Activated CD8-positive, alpha-beta T cell treated with anti-CD3 and anti-CD28 coated beads, Interleukin-2, amount 10 ng/mL, durations not matched to agents 7 days and 5 days (primary cell): ENCODE results near the gene PAX2. TPM values are rescaled to one million over a fixed set of nuclear protein-coding genes. Genes with fewer than 3 reads are reported as not detected.

ENCODE experiments used
- ATAC-seq: fragments of 150-1000 bp; cut with Tn5 transposase; one replicate; pipeline ENCODE4 v1.10.0; 2021; ENCODE audit warnings: moderate library complexity
- CTCF ChIA-PET: fragments of 350-600 bp; sonication (Branson Sonifier 250); formaldehyde crosslinking; loops from one replicate; lab custom pipeline; 2021; ENCODE audit warnings: antibody characterized with exemption; lab: Charles Lee
- POLR2A ChIA-PET: fragments of 350-600 bp; sonication (Branson Sonifier 250); formaldehyde crosslinking; loops from one replicate; lab custom pipeline; 2021; ENCODE audit warnings: antibody characterized with exemption; lab: Charles Lee
- DNase-seq: peaks from one replicate; pipeline ENCODE4 v3.0.0-alpha.2; 2020
- H3K27ac Mint-ChIP-seq: one replicate; pipeline ENCODE4 v1.8.0; 2021; ENCODE audit warnings: mild to moderate bottlenecking, mixed read lengths
- H3K27me3 Mint-ChIP-seq: one replicate; pipeline ENCODE4 v1.8.0; 2021; ENCODE audit warnings: low read depth, mixed read lengths
- H3K36me3 Mint-ChIP-seq: one replicate; pipeline ENCODE4 v1.8.0; 2021; ENCODE audit warnings: low read depth, mixed read lengths
- H3K4me1 Mint-ChIP-seq: one replicate; pipeline ENCODE4 v1.8.0; 2021; ENCODE audit warnings: low read depth, mixed read lengths
- H3K4me3 Mint-ChIP-seq: one replicate; pipeline ENCODE4 v1.8.0; 2021; ENCODE audit warnings: mild to moderate bottlenecking, mixed read lengths
- H3K9me3 Mint-ChIP-seq: one replicate; pipeline ENCODE4 v1.8.0; 2022; ENCODE audit warnings: mixed read lengths; ENCODE audit not compliant: insufficient read depth
- total RNA-seq, 2 experiments: library from RNA; stranded (reverse); gene quantifications; one replicate each; pipeline ENCODE4 v1.2.3, GENCODE V29; 2021

The PAX2 gene
- total RNA-seq, 2 experiments from 2014 or later, result not detected

GRCh38 chr10:100774223-100774622 lies 28.8 kb downstream of the PAX2 start:
- Mint-ChIP-seq H3K9me3 (no peaks in the 10 kb centered on the region), H3K4me3 (no peak overlapping the region), H3K27me3 (peaks cover 26% of the 10 kb centered on the region), H3K27ac (no peak overlapping the region), H3K4me1 (no peaks in the 10 kb centered on the region), H3K36me3 (no peaks in the 10 kb centered on the region)
- ChIA-PET POLR2A (no interaction called here), CTCF (no interaction called here)
- DNase-seq (no peak), ATAC-seq (no peak)

GRCh38 chr10:100774876-100775275 lies 29.5 kb downstream of the PAX2 start:
- Mint-ChIP-seq H3K27me3 (peaks cover 26% of the 10 kb centered on the region), H3K4me3 (no peak overlapping the region), H3K27ac (no peak overlapping the region), H3K4me1 (no peaks in the 10 kb centered on the region), H3K36me3 (no peaks in the 10 kb centered on the region), H3K9me3 (no peaks in the 10 kb centered on the region)
- ChIA-PET CTCF (no interaction called here), POLR2A (no interaction called here)
- no peak for ATAC-seq
- no peak for DNase-seq

GRCh38 chr10:100775386-100775785 lies 30.0 kb downstream of the PAX2 start:
- DNase-seq, result no peak
- Mint-ChIP-seq H3K4me1 (no peaks in the 10 kb centered on the region), H3K9me3 (no peaks in the 10 kb centered on the region), H3K4me3 (no peak overlapping the region), H3K27me3 (peaks cover 26% of the 10 kb centered on the region), H3K27ac (no peak overlapping the region), H3K36me3 (no peaks in the 10 kb centered on the region)
- POLR2A ChIA-PET, result no interaction called here
- CTCF ChIA-PET, result no interaction called here
- no peak for ATAC-seq

- H3K9me3 Mint-ChIP-seq, result no peaks in the 10 kb centered on the region
- DNase-seq, result no peak
- no peak for ATAC-seq
- H3K4me1 Mint-ChIP-seq, result no peaks in the 10 kb centered on the region
- CTCF ChIA-PET, result no interaction called here
- H3K36me3 Mint-ChIP-seq, result no peaks in the 10 kb centered on the region
- H3K27ac Mint-ChIP-seq, result no peak overlapping the region
- no peak overlapping the region for H3K4me3 Mint-ChIP-seq
- POLR2A ChIA-PET, result no interaction called here
- peaks cover 25% of the 10 kb centered on the region for H3K27me3 Mint-ChIP-seq
These were observed 30.5 kb downstream of the PAX2 start for GRCh38 chr10:100775871-100776270.

GRCh38 chr10:100776671-100777070 lies 31.3 kb downstream of the PAX2 start:
- Mint-ChIP-seq H3K4me1 (no peaks in the 10 kb centered on the region), H3K36me3 (no peaks in the 10 kb centered on the region), H3K4me3 (no peak overlapping the region), H3K27ac (no peak overlapping the region), H3K27me3 (peaks cover 25% of the 10 kb centered on the region), H3K9me3 (no peaks in the 10 kb centered on the region)
- ChIA-PET POLR2A (no interaction called here), CTCF (no interaction called here)
- no peak for DNase-seq
- ATAC-seq, result no peak

GRCh38 chr10:100779329-100779728 lies 33.9 kb downstream of the PAX2 start:
- no peak for ATAC-seq
- Mint-ChIP-seq H3K27me3 (peaks cover 21% of the 10 kb centered on the region), H3K27ac (no peak overlapping the region), H3K36me3 (no peaks in the 10 kb centered on the region), H3K4me1 (no peaks in the 10 kb centered on the region), H3K9me3 (no peaks in the 10 kb centered on the region), H3K4me3 (no peak overlapping the region)
- no peak for DNase-seq
- ChIA-PET CTCF (no interaction called here), POLR2A (no interaction called here)

GRCh38 chr10:100780324-100780723 lies 34.9 kb downstream of the PAX2 start:
- Mint-ChIP-seq H3K27ac (no peak overlapping the region), H3K9me3 (no peaks in the 10 kb centered on the region), H3K36me3 (no peaks in the 10 kb centered on the region), H3K4me1 (no peaks in the 10 kb centered on the region), H3K27me3 (peaks cover 20% of the 10 kb centered on the region), H3K4me3 (no peak overlapping the region)
- ChIA-PET CTCF (no interaction called here), POLR2A (interaction anchor here (0.7 kb wide), 1 partner anchor 518 kb away, joined by 3 read pairs; no protein-coding TSS in a partner anchor)
- DNase-seq (no peak), ATAC-seq (no peak)

- no peak overlapping the region for H3K4me3 Mint-ChIP-seq
- ATAC-seq (no peak), DNase-seq (no peak)
- H3K27ac Mint-ChIP-seq, result no peak overlapping the region
- ChIA-PET POLR2A (no interaction called here), CTCF (no interaction called here)
- no peaks in the 10 kb centered on the region for H3K36me3 Mint-ChIP-seq
- no peaks in the 10 kb centered on the region for H3K4me1 Mint-ChIP-seq
- peaks cover 18% of the 10 kb centered on the region for H3K27me3 Mint-ChIP-seq
- H3K9me3 Mint-ChIP-seq, result no peaks in the 10 kb centered on the region
These were observed 35.8 kb downstream of the PAX2 start for GRCh38 chr10:100781145-100781665.

GRCh38 chr10:100782461-100783244 lies 37.3 kb downstream of the PAX2 start:
- H3K9me3 Mint-ChIP-seq, result no peaks in the 10 kb centered on the region
- no peak overlapping the region for H3K27ac Mint-ChIP-seq
- DNase-seq (no peak), ATAC-seq (no peak)
- CTCF ChIA-PET, result no interaction called here
- H3K4me1 Mint-ChIP-seq, result no peaks in the 10 kb centered on the region
- H3K27me3 Mint-ChIP-seq, result peaks cover 22% of the 10 kb centered on the region
- no peak overlapping the region for H3K4me3 Mint-ChIP-seq
- no peaks in the 10 kb centered on the region for H3K36me3 Mint-ChIP-seq
- POLR2A ChIA-PET, result no interaction called here

GRCh38 chr10:100784126-100784525 lies 38.7 kb downstream of the PAX2 start:
- ATAC-seq (no peak), DNase-seq (no peak)
- no peaks in the 10 kb centered on the region for H3K4me1 Mint-ChIP-seq
- ChIA-PET CTCF (no interaction called here), POLR2A (no interaction called here)
- no peak overlapping the region for H3K27ac Mint-ChIP-seq
- peaks cover 30% of the 10 kb centered on the region for H3K27me3 Mint-ChIP-seq
- no peaks in the 10 kb centered on the region for H3K36me3 Mint-ChIP-seq
- no peak overlapping the region for H3K4me3 Mint-ChIP-seq
- H3K9me3 Mint-ChIP-seq, result no peaks in the 10 kb centered on the region

GRCh38 chr10:100786591-100786990 lies 41.2 kb downstream of the PAX2 start:
- no peaks in the 10 kb centered on the region for H3K9me3 Mint-ChIP-seq
- POLR2A ChIA-PET, result no interaction called here
- H3K4me3 Mint-ChIP-seq, result no peak overlapping the region
- no peaks in the 10 kb centered on the region for H3K36me3 Mint-ChIP-seq
- ATAC-seq, result no peak
- DNase-seq, result no peak
- H3K4me1 Mint-ChIP-seq, result no peaks in the 10 kb centered on the region
- peaks cover 29% of the 10 kb centered on the region for H3K27me3 Mint-ChIP-seq
- H3K27ac Mint-ChIP-seq, result no peak overlapping the region
- CTCF ChIA-PET, result no interaction called here

- ATAC-seq, result no peak
- H3K36me3 Mint-ChIP-seq, result no peaks in the 10 kb centered on the region
- H3K4me3 Mint-ChIP-seq, result no peak overlapping the region
- no peak overlapping the region for H3K27ac Mint-ChIP-seq
- H3K27me3 Mint-ChIP-seq, result peaks cover 29% of the 10 kb centered on the region
- no peaks in the 10 kb centered on the region for H3K9me3 Mint-ChIP-seq
- POLR2A ChIA-PET, result interaction anchor here (0.5 kb wide), 1 partner anchor 16 kb away, joined by 3 read pairs; no protein-coding TSS in a partner anchor
- CTCF ChIA-PET, result no interaction called here
- no peaks in the 10 kb centered on the region for H3K4me1 Mint-ChIP-seq
- no peak for DNase-seq
These were observed 42.9 kb downstream of the PAX2 start for GRCh38 chr10:100788002-100788903.
